Endothelial cell of hepatic sinusoid (primary cell): ENCODE data around the gene SURF6.
"Not testable (repeated sequence)": the region's sequence is repeated elsewhere in the genome, so short reads cannot be mapped to it uniquely, and the experiment has no call there.

ENCODE experiments used
- in situ Hi-C: cut with HindIII; loops from 2 replicates; pipeline ENCODE4 v1.10.0; 2017; ENCODE audit warnings: low sequenced_read_pairs

SURF6 gene

GRCh38 chr9:133348718-133349573 lies 13.0 kb upstream of the SURF6 start:
- in situ Hi-C loops: no loop called here

GRCh38 chr9:133347985-133348717 lies 12.2 kb upstream of the SURF6 start, which contains the start of the genes MED22 and RPL7A:
MED22 (minus strand) TSS chr9:133348131; CDS start chr9:133346662, 1,469 bp downstream.
RPL7A (plus strand) TSS chr9:133348218; CDS start chr9:133348244, 26 bp downstream.
- in situ Hi-C loops: no loop called here

GRCh38 chr9:133347515-133347984 lies 11.6 kb upstream of the SURF6 start:
- in situ Hi-C loops: no loop called here

GRCh38 chr9:133346021-133346785 lies 10.2 kb upstream of the SURF6 start:
- in situ Hi-C loops: no loop called here

- in situ Hi-C loops: no loop called here
Observed at GRCh38 chr9:133345596-133345995, 9.6 kb upstream of the SURF6 start.

GRCh38 chr9:133344979-133345378 lies 9.0 kb upstream of the SURF6 start:
- in situ Hi-C loops: no loop called here

GRCh38 chr9:133344071-133344470 lies 8.1 kb upstream of the SURF6 start:
- in situ Hi-C loops: no loop called here

GRCh38 chr9:133342570-133342969 lies 6.6 kb upstream of the SURF6 start:
- in situ Hi-C loops: no loop called here

GRCh38 chr9:133342069-133342406 lies 6.0 kb upstream of the SURF6 start:
- in situ Hi-C loops: no loop called here

- in situ Hi-C loops: no loop called here
Observed at GRCh38 chr9:133341369-133342068, 5.5 kb upstream of the SURF6 start.

GRCh38 chr9:133340916-133341315 lies 4.9 kb upstream of the SURF6 start:
- in situ Hi-C loops: no loop called here

- in situ Hi-C loops: no loop called here
Observed at GRCh38 chr9:133340256-133340655, 4.3 kb upstream of the SURF6 start.

- in situ Hi-C loops: no loop called here
Observed at GRCh38 chr9:133339641-133340040, 3.7 kb upstream of the SURF6 start.

- in situ Hi-C loops: not testable (repeated sequence)
Observed at GRCh38 chr9:133334888-133335287, 1.1 kb downstream of the SURF6 start.

GRCh38 chr9:133334161-133334560 lies 1.8 kb downstream of the SURF6 start:
- in situ Hi-C loops: no loop called here

GRCh38 chr9:133333566-133333965 lies 2.4 kb downstream of the SURF6 start:
- in situ Hi-C loops: no loop called here

GRCh38 chr9:133333011-133333410 lies 3.0 kb downstream of the SURF6 start:
- in situ Hi-C loops: no loop called here

- in situ Hi-C loops: no loop called here
Observed at GRCh38 chr9:133332381-133332730, 3.6 kb downstream of the SURF6 start.

- in situ Hi-C loops: no loop called here
Observed at GRCh38 chr9:133331641-133332380, 4.2 kb downstream of the SURF6 start.

- in situ Hi-C loops: no loop called here
Observed at GRCh38 chr9:133331221-133331620, 4.8 kb downstream of the SURF6 start.
